Measurements from ENCODE around the gene LRFN2.

- no peak for TF ChIP-seq CTCF (conservative IDR thresholded peaks at IDR 0.05 in 1 of 2, IDR thresholded peaks at IDR 0.05 in 1 of 2; ENCODE audit: extremely low read depth in 1 of 2, insufficient read depth in 1 of 2, low read depth in 1 of 2, low read length in 2 of 2)
- TF ChIP-seq EZH2 (IDR thresholded peaks at IDR 0.05; ENCODE audit: borderline replicate concordance, low read length), result no peak
Measured at GRCh38 chr6:40376113-40376650, 211.0 kb downstream of the LRFN2 start.

Data from mammary epithelial cell (primary cell).